ENCODE results near the gene COX4I2.

The COX4I2 gene

GRCh38 chr20:31691646-31692275, 54.0 kb downstream of the COX4I2 start:
- in situ Hi-C loops (cut with MboI; ENCODE audit: low sequenced_read_pairs): no loop called here

- in situ Hi-C loops (cut with MboI; ENCODE audit: low sequenced_read_pairs): no loop called here
Measured at GRCh38 chr20:31693402-31693801, 55.7 kb downstream of the COX4I2 start.

- in situ Hi-C loops (cut with MboI; ENCODE audit: low sequenced_read_pairs): no loop called here
Measured at GRCh38 chr20:31693987-31694661, 56.4 kb downstream of the COX4I2 start.

Measured in hTERT RPE-1 (cell line).